ENCODE data around the gene ARHGAP11A. TPM values are rescaled to one million over a fixed set of nuclear protein-coding genes. Genes with fewer than 3 reads are reported as not detected.
A peak's percentile ranks its signal among the peaks of the same experiment; 100 is the strongest.

The ARHGAP11A gene
- polyA plus RNA-seq, 1 experiment, result 9.1 TPM

DNA sequence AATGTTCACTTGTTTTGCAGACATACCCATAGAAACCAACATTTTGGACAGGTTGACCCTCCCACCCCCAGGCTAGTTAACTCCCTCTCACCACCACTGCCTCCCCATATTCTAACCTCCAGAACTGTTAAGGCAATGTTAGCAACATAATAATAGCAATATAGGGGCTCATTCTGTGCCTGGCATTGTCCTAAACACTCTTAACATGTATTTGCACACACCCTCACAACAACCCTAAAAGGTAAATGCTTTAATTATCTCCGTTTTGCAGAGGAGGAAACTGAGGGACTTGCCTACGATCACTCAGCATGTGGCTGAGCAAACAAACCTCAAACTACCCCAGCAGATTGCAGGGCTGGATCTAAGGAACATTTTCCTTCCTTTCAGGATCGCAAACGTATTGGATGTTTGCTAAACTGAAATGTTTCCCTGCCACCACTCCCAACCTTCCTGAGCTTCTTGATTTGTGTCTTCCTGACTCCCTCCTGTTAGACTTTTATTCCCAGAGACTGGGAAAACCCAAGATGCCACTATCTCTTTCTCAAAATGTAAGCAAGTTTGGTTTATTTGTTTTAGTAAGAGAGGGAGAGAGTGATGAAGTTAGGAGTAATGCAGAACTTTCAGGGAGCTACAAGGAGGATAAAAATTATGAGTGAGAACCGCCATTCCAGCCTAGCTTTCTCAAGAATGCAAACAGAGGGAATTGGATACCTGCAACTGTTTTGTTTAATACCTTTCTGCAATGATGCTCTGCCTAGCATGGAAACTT lies 27.5 kb downstream of the ARHGAP11A start:
- Histone ChIP-seq H3K4me3 (ENCODE audit: low read depth, low read length) (no peak overlapping the region), H3K27ac (ENCODE audit: low read depth, low read length) (peak overlapping the region; percentile 12), H3K9me3 (ENCODE audit: control insufficient read depth, insufficient read depth, low read length) (no peaks in the 10 kb centered on the region), H3K27me3 (ENCODE audit: control insufficient read depth, insufficient read depth, low read length) (no peaks in the 10 kb centered on the region)
- CTCF ChIA-PET, result interaction anchor here (0.7 to 5.0 kb wide), 4 partner anchors 7 to 352 kb away, joined by 3 to 30 read pairs (median 14); no protein-coding TSS in a partner anchor
- POLR2A ChIA-PET, result interaction anchor here (0.6 kb wide), 1 partner anchor 92 kb away, joined by 3 read pairs; no protein-coding TSS in a partner anchor
- TF ChIP-seq, protein P1, sequence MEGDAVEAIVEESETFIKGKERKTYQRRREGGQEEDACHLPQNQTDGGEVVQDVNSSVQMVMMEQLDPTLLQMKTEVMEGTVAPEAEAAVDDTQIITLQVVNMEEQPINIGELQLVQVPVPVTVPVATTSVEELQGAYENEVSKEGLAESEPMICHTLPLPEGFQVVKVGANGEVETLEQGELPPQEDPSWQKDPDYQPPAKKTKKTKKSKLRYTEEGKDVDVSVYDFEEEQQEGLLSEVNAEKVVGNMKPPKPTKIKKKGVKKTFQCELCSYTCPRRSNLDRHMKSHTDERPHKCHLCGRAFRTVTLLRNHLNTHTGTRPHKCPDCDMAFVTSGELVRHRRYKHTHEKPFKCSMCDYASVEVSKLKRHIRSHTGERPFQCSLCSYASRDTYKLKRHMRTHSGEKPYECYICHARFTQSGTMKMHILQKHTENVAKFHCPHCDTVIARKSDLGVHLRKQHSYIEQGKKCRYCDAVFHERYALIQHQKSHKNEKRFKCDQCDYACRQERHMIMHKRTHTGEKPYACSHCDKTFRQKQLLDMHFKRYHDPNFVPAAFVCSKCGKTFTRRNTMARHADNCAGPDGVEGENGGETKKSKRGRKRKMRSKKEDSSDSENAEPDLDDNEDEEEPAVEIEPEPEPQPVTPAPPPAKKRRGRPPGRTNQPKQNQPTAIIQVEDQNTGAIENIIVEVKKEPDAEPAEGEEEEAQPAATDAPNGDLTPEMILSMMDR (IDR thresholded peaks at IDR 0.05; ENCODE audit: low read depth, low read length), result no peak
- DNase-seq (ENCODE audit: low read depth, low spot score), result no peak

DNA sequence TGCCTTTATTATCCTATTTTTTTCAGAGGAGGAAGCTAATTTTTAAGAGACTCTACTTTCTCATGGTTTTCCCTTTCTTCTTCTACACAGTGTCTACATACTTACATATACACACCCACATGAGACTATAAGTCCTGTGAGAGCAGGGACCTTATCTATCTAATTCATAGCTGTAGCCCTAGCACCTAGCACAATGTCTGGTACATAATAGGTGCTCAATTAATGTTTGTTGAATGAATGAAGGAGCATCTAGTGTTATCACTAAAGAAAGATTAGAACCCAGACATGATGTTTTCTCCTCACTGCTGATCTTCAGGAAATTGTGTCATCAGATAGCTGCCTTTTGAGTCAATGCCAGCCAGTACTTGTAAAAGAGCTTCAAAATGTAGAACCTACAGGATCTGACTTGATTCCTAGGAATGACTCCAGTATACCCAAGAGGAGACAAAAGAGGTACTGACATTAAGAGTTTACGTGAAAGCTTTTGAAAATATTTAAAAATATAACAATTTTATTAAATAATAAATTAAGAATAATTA lies 28.7 kb downstream of the ARHGAP11A start:
- ChIA-PET CTCF (interaction anchor here (0.7 to 5.0 kb wide), 6 partner anchors 18 to 443 kb away, joined by 3 to 24 read pairs (median 3); no protein-coding TSS in a partner anchor), POLR2A (no interaction called here)
- no peak overlapping the region for H3K4me3 ChIP-seq (ENCODE audit: low read depth, low read length)
- H3K27ac ChIP-seq (ENCODE audit: low read depth, low read length), result no peak overlapping the region
- no peaks in the 10 kb centered on the region for H3K27me3 ChIP-seq (ENCODE audit: control insufficient read depth, insufficient read depth, low read length)
- TF ChIP-seq, protein P1 (IDR thresholded peaks at IDR 0.05; ENCODE audit: low read depth, low read length), result no peak
- no peaks in the 10 kb centered on the region for H3K9me3 ChIP-seq (ENCODE audit: control insufficient read depth, insufficient read depth, low read length)
- DNase-seq (ENCODE audit: low read depth, low spot score), result no peak

DNA sequence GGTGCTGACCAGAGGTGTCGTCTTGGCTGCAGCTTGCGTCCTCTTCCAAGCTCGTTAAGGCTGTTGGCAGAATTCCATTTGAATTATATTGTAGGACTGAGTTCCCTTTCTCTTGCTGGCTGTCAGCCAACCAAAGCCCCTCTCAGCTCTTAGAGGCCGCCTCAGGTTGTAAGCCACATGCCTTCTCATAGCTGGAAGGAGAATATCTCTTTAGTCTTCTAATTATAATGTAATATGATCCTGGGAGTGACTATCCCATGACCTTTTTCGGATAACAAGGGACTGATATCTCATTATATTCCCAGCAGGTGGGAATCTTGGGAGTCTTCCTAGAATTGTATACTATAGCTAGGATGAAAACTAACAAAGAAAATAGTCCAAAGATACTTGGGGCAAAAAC lies 31.0 kb downstream of the ARHGAP11A start:
- H3K4me3 ChIP-seq (ENCODE audit: low read depth, low read length), result no peak overlapping the region
- H3K27ac ChIP-seq (ENCODE audit: low read depth, low read length), result no peak overlapping the region
- ChIA-PET POLR2A (no interaction called here), CTCF (interaction anchor here (1.3 kb wide), 1 partner anchor 486 kb away, joined by 4 read pairs; no protein-coding TSS in a partner anchor)
- H3K9me3 ChIP-seq (ENCODE audit: control insufficient read depth, insufficient read depth, low read length), result no peaks in the 10 kb centered on the region
- H3K27me3 ChIP-seq (ENCODE audit: control insufficient read depth, insufficient read depth, low read length), result no peaks in the 10 kb centered on the region
- DNase-seq (ENCODE audit: low read depth, low spot score), result no peak
- TF ChIP-seq, protein P1 (IDR thresholded peaks at IDR 0.05; ENCODE audit: low read depth, low read length), result no peak

DNA sequence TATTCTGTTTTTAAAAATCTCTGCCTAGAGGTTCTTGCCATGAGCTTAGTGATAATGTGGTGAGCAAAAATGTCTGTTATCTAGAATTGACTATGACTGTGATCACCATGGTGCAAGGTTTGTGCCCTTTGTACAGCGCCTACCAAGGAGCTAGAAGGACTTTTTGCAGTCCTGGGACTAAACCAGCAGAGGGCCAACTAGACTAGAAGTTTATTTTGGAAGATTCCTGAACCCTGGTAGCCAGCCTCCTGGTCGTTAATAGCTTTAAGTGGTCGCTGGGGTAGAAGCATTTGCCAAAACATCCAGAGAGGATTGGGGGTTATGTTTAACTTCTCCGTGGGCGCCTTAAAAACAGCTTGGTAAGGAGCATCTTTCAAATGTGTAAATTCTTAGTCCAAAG lies 34.0 kb downstream of the ARHGAP11A start:
- Histone ChIP-seq H3K4me3 (ENCODE audit: low read depth, low read length) (no peak overlapping the region), H3K9me3 (ENCODE audit: control insufficient read depth, insufficient read depth, low read length) (no peaks in the 10 kb centered on the region), H3K27ac (ENCODE audit: low read depth, low read length) (no peak overlapping the region), H3K27me3 (ENCODE audit: control insufficient read depth, insufficient read depth, low read length) (no peaks in the 10 kb centered on the region)
- ChIA-PET CTCF (interaction anchor here (0.6 to 4.2 kb wide), 39 partner anchors 7 to 532 kb away, joined by 3 to 76 read pairs (median 4); partner anchors contain the start of gene SCG5), POLR2A (no interaction called here)
- no peak for DNase-seq (ENCODE audit: low read depth, low spot score)
- TF ChIP-seq, protein P1 (IDR thresholded peaks at IDR 0.05; ENCODE audit: low read depth, low read length), result peak; percentile 61
